SK-MEL-5 (cell line): ENCODE results near the gene AP5Z1. TPM values are rescaled to one million over a fixed set of nuclear protein-coding genes. Genes with fewer than 3 reads are reported as not detected.

Source experiments
- DNase-seq: peaks from one replicate; pipeline ENCODE4 v3.0.0-alpha.2; 2016; ENCODE audit warnings: low read depth, low spot score
- in situ Hi-C: cut with HindIII; loops from 2 replicates; pipeline ENCODE4 v1.10.0; 2016; ENCODE audit warnings: low sequenced_read_pairs, high pct_unique_total_duplicates, low pct_unique_long_range_greater_than_20kb
- total RNA-seq: library from RNA; depleted of rRNA; stranded (reverse); fragments of >200 nt; shearing (Covaris generic); gene quantifications from 2 replicates; pipeline ENCODE4 v1.2.3, GENCODE V29; 2014

AP5Z1 gene
- total RNA-seq, 1 experiment from 2014 or later = 80.4 TPM

DNA sequence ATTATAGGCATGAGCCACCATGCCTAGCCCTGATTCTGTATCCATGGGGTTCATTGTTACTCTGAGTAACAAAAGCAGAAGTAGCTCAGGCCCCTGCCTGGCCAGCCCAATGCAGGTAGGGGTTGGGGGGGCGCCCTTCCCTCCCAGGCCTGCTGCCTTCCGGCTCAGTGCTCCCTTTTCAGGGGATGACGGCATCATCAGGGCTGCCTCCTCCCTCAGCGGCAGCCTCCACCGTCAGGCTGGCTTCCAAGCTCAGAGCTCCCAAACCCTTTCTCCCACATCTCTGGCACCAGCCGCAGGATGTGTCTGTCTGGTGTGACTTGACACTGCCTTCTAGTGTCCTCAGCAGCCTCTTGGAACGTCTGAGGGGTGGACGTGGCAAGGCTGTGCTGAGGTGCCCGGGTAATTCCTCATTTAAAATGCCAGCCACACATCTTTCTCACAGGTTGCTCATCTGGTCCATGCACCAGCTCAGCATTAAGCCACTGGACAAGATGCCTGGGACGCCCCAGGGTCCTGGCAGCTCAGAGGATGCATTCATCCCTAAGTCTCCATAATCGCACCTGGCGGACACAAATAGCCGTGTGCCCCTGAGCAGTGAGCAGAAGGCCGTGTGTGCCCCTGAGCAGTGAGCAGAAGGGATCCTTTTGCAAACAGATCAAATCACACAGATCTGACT, 48.2 kb downstream of the AP5Z1 start:
- no peak for DNase-seq
- in situ Hi-C loops = no loop called here

DNA sequence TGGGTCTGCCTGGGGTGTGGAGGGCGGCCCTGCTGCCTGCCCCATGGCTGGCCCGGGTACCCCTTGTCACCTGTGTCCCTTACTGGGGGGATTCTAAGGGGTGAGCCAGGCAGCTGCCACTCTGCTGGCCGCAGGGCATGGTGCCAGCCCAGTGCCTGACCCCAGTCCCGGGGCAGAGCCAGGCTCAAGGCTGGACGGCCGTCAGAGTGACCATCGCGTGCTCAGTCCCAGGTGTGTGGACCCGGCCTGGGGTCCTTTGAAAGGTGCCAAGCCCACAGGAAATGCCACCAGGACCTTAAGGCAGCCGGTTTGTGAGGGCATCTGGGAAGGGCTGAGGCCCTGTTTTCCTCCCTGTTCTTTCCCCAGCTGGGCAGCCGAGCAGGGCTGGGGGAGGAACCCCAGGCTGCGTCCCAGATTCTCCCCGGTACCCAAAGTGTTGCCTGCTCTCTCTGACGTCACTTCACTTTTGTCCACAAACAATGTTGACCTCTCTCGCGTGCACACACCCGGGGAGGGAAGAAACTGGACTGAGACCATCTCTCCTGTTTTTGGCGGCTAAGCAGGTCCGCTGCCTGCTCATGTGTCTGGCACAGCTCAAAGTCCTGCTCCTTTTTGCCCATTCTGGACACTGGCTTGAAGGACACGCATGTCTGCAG, 48.8 kb downstream of the AP5Z1 start:
- no peak for DNase-seq
- in situ Hi-C loops = no loop called here

DNA sequence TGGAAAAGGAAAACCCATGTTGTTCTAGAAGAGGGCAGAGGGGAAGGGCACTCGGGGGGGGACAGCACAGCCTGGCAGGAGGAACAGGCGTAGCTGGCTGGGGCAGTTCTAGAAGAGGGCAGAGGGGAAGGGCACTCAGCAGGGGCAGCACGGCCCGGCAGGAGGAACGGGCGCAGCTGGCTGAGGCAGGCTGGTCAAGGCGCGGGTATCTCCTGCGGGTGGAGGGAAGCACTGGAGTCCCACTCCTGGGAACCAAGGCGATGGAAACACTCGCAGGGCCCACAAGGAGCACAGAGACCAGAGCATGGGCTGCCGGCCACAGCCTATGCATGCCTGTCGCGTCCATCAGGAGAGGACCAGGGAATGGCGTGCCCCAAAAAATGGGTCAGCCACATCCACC, 49.7 kb downstream of the AP5Z1 start:
- no peak for DNase-seq
- in situ Hi-C loops = no loop called here

DNA sequence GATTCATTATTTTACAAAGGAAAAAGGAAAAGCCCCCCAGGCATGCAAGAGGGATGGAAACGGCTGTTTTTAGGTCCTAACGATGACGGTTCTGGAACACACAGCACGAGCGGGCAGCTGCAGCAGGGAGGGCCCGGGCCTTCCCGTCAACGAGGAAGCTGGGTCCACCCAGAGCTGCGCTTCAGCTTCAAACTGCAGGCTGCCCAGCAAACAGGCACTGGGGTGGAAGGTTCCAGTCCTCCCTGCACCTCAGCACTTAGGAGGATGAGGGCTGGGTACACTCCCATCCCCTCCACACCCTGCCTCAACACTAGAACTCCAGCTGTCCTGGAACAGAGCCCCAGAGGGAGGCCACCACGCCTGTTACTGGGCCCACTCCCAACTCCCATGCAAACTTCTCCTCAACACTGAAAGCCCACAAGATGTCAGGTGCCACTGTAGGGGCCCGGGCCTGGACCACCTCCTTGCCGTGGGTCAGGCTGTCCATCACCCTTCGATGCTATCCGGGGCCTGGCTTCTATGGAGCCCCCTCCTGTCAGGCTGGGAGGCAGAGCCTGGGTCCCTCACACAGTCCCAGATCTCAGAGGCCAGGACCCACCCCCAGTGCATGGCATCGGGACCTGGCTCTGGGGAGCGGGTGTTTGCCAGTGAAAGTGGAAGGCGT, 53.4 kb downstream of the AP5Z1 start:
- in situ Hi-C loops = no loop called here
- DNase-seq = no peak

DNA sequence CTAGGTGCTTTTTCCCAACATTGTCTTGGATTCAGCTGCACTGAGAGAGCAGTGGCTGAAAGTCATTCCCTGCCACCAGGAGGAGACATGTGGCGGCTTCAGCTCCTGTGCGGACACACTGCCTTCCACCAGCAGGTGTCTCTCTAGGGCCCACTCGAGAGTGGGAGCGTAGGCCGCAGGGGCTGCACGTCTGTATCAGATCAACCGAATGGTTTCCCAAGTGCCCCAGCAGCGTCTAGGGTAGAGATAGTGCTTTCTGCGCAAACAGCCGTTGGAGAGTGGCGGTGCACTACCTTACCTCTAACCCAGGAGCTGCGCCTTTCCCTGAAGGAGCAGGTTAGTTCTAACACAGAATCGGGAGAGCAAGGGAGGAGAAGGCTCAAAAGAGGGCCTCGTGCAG, 54.8 kb downstream of the AP5Z1 start:
- in situ Hi-C loops = no loop called here

DNA sequence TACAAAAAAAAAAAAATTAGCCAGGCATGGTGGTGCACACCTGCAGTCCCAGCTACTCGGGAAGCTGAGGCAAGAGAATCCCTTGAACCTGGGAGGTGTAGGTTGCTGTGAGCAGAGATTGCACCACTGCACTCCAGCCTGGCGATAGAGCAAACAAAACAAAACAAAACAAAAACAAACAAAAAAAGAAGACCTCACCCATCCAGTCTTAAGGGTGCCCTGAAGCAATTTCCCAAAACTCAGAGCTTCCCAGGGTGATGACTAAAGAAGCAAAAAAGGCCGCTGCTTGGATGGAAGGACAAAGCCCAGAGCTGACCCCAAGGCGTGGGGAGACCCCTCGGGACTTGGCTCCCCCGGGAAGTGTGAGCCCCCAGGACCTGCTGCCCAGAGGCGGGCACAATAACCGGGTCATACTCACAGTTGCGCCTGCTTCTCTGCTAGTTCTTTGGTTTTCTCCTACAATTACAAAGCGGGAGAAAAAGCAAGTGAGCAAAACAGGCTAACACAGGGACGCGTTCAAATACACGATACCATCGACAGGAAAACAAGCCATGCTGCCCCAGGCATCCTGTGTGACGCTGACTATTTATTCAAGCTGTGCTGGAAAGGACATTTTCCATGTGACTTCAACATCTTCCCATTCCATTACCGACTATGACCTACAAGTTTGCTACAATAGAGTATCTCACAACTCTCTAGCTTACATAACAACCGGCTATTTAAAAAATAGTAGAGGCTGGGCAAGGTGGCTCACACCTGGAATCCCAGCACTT, 56.5 kb downstream of the AP5Z1 start:
- peak; percentile 64 for DNase-seq
- in situ Hi-C loops = no loop called here

More for the DNA sequence above, 54.8 kb downstream of the AP5Z1 start:
- DNase-seq = peak; percentile 85

DNA sequence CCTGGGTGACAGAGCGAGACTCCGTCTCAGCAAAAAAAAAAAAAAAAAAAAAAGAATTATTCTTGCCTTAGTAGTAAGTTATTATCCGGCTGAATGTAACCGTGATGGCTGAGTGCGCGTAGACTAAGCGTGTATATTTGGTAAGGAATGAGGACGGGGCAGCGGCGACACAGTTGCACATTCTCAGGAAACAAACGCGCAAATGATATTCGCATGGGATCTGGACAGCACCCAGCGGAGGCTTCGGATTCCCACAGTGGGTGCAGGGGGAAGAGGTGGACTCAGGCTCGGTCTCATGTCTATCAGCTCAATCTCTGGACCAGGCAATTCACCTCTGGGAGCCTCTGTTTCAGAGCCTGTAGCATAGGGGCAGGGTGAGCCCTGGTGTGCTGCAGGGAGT, 57.3 kb downstream of the AP5Z1 start:
- no peak for DNase-seq
- in situ Hi-C loops = no loop called here

DNA sequence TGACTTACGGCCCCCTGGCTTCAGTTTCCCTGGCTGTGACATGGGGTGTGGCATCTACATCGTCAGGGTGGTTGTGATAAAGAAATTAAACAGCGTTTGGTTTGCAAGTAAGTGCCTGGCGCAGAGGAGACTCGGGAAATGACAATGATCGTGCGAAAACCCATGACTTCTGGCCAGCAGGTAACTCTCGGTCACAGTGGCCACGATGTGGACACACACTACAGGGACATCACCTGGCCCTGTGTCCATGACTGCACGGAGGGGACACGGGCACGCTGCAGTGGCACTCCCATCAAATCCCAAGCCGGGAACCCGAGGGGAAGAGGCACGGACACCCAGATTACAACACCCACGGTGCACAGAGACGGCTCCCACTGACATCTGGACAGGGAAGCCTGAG, 57.8 kb downstream of the AP5Z1 start:
- DNase-seq = no peak
- in situ Hi-C loops = no loop called here

DNA sequence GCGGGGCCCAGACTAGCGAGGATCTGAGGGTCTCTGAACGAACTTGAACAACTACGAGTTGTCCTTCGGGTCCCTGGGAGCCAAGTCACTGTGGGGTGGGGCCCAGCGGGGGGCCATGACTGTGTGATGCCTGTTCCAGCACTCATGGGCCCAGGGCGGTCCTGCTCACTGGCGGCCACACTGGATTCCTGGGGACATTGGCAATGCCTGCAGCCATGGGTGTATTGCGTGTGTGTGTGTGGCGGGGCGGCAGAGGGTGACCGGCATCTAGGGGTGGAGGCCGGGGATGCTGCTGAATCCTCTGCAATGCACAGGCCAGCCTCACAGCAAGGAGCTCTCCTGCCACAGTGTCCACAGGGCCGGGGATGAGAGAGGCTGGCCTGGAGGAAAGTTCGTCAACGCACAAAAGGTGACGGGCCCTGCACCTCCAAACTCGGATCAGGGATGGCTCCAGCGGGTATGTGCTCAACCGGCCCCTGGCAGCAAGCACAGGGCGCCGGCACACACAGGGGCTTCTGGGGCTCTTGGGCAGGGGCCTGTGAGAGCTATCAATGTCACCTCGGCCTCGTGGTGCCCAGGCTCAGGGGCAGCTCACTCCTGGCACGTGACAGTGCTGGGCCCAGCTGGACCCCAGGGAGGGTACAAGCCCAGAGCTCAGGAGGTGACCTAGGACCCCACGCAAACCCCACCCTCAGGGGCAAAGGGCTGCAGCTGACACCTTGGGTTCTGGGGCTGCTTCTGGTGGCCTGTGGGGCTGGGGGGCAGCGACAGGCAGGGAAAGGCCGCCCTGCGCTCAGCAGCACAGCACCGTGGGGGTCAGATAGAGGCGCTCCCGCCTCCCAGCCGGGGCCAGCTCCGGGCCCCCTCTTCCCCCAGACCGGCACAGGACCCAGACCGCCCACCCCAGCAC, 58.5 kb downstream of the AP5Z1 start:
- in situ Hi-C loops = no loop called here
- DNase-seq = no peak

DNA sequence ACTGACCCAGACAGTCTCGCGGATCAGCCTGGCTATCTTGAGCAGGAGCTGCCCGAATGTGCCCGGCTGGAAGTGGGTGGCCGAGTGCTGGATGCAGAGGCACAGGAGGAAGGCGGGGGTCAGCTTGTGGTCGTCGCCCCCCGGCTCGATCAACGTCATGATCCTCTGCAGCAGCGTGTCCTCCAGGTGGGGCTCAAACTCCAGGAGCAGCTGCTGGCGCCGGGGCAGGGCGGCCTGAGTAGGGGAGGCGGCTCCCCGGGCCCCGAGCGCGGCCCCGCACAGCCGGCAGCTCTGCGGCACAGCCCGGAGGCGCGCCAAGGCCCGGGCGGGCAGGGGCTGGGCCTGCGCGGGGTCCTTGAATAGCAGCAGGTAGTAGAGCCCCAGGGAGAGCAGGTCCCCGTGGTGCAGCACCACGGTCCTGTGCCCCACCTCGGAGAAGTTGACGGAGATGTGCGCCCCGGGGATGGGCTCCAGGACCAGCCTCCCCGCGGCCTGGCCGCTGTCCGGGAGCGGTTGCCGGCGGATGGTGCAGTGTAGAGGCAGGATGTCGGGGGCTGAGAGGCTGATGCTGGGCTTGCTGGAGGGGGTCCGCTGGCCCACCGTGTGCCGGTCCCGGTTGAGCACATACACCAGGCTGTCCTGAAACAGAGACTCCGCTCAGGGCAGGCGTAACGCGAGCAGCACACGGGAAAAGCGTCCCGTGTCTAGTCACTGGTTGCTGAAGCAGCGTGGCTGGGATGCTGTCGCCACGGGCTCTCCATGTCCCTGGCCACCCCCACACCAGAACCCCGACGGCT, 59.4 kb downstream of the AP5Z1 start:
- no peak for DNase-seq

DNA sequence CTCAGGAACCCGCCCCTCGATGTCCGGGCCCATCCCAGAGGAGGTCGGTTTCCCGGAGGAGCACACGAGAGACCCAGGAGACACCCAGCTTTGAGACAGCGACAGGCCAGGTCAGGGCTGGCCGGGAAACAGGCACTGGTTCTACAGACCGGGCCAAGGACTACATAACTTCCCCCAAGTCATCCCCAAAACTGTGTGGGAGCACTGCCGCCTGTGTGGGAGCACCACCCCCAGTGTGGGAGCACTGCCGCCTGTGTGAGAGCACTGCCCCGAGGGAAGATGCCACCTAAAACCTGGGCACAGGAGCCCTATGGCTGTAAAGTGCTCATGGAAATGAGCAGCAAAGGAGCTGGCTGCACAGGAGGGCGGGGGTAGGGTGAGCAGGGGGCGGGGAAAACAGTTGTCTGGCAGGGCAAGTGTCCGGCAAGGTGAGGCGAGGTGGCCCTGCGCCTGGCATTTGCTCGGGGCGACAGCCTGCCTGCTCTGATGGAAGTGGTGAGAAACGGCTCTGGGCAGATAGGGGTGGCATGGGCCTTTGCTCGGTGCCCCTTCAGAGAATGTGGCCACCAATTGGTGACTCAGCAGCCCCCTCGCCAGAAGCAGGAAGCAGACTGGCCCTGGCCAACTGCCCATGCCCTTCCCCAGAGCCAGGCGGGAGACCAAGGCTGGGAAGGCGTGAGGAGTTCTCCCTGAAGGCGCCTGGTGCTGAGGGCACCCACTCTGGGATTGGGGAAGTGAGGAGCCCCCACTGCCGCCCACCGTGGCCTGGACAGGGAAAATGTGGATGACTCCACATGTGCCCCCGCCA, 60.2 kb downstream of the AP5Z1 start:
- in situ Hi-C loops = no loop called here
- no peak for DNase-seq

More for the DNA sequence above, 59.4 kb downstream of the AP5Z1 start:
- in situ Hi-C loops = no loop called here

DNA sequence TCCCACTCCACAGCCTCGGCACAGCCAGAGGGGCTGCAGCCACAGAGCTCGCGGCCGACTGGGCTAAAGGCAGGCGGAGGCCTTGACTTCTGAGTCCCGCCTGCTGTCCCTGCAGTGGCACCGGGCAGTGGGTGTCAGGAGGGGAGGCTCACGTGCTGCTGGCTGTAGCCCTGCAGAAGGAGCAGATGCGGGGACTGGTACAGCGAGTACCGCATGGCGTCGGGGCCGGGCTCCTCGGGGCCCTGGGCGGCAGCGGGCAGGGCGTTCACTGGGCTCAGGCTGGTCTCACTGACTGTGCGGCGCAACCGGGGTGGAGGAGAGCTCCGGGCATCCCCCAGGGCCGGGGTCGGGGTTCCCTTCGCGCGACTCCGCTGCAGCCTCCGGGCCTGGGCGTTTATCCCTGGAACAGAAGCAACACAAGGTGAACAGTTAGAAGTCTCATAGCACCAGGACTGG, 60.8 kb downstream of the AP5Z1 start:
- in situ Hi-C loops = no loop called here
- DNase-seq = no peak

DNA sequence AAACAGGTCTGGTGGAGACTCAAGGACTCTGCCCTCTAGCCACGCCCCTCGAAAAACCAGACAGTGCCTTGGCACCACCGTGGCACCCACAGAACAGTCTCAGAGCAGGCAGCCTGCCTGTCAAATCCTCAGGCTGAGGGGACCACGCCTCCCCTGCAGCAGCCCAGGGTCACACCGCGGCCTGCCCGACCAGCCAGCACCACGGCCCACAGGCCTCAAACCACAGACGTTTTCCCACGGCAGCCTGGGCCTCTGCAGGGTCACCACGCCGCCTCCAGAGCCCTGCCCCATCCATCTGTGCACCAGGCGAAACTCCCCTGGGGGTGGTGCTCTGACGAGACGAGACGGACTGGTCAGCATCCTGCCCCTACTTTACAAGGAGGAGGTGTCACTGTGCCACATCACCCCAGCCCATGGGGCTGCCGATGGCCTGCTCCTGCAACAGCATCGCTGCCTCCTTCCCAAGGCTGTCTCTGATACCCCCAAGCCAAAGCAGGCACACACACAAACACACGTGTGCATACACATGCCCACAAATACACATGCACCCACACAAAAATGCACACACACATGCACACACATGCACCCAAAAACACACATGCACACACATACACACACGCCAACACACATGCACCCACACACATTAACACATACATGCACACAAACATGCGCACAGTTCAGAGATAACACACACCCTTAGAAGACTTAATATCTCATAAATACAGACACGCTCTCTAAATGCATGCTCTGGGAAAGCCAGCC, 61.8 kb downstream of the AP5Z1 start:
- in situ Hi-C loops = no loop called here
- no peak for DNase-seq

DNA sequence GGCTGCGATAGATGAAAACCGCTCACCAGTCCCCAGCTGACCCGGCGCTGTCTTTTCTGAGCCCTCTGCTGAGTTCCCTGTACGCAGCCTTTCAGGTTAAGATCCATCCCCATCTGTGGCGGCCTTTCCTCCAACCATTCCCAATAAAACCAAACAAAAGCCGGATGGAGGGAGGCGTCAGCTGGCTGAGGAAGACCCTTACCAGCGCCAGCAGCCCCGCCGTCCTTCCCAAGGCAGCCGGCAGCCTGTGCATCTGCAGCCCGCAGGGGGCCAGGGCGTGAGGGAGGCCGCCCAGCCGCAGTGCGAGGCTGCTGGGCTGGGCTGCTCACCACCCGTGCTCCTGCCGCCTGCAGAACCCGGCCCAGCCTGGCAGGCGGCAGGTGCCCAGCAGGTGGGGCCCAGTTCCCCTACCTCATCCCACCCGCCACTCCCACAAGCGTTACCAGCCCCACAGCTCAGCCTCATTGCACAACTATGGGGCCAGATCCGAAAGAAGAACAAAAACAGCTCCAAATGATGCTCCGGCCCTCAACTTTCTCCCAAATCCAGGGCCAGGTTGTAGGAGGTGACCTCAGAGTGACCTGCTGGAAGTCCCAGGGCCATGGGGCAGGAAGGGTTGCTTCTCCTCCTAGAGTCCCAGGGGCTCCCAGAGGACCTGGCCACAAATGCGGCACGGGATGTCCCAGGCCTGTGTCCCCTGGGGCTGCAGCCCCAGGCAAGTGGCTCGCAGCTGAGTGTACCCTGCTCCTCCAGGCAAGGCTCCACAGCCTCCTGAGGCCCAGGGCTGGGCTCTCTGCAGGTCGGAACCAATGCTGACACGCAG, 62.6 kb downstream of the AP5Z1 start:
- in situ Hi-C loops = no loop called here
- DNase-seq = no peak
